NCI-H2107 treated with DMSO at 0.1 percent for 48 hours (cell line): ENCODE results near the gene TBX1.

Experiments
- DNase-seq: peaks from one replicate; lab custom pipeline; 2025; ENCODE audit not compliant: unreplicated experiment; lab: John Stamatoyannopoulos, UW

TBX1 gene

DNA sequence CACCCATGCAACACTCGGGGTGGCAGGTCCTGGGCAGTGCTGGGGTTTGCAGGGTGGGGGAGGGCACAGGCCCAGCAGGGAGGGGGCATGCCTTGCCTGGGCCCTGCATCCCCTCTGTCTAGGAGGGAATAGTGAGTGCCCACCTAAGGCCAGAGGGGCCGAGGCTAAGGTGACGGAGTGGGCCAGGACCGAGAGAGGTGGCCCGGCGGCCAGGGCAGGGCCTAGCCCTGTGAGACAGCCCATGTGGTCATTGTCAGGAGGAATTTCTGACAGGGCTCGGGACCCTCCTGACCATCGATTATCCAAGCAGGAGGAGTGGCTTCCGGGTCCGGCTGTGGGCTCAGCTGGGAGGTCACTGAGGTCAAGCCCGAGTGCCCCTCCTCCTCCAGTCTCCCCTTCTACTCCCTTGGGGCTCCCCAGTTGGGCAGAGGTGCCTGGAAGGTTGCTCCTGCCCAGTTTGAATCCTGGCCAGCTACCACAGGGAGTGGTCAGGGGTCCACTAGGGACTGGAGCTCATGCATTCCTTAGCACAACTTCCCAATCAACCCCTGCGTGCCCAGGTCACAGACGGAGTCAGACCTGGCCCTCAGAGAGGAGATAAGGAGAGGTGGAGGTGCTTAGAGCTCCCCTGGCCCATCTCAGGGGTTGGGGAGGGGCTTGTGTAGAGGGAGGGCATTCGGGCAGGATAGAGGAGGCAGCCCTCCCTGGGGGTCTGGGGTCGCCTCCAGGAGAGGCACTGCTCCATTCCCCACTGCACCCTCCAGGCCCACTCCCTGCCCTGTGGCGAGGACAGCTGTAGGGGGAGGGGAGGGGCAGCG lies 22.5 kb upstream of the TBX1 start:
- DNase-seq = no peak

DNA sequence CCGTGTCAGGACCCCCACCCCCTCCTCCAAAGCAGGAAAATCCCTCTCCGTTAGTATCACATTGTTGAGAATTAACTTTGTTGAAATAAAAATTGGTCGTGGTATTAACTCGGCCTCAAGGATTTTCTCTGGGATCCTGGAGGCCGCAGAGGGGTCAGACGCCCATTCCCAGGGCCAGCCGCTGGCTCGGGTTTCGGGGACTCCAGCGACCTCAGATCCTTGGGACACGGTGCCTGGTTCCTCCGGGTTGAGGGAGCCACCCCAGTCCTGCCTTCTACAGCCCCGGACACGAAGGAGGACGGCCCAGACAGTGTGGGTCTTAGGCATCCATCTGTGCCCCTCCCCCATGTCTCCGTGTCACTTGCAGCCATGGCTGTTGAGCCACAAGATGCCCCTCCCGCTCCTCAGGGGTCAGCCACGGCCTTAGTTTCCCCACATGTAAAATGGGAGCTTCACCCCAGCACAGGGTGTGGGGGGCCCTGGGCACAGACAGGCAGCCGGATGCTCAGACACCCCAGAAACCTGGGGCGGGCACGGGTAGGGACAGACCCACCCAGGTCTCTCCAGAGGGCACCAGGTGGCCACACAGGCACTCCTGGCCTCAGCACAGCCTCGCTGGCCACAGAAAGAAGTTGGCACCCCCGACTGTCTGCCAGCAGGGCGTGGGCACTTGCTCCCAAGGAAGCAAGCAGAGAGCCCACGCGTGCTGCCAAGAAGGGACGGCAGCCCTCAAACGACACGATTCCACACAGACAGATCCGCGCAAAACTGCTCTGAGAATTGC lies 21.7 kb upstream of the TBX1 start:
- no peak for DNase-seq

DNA sequence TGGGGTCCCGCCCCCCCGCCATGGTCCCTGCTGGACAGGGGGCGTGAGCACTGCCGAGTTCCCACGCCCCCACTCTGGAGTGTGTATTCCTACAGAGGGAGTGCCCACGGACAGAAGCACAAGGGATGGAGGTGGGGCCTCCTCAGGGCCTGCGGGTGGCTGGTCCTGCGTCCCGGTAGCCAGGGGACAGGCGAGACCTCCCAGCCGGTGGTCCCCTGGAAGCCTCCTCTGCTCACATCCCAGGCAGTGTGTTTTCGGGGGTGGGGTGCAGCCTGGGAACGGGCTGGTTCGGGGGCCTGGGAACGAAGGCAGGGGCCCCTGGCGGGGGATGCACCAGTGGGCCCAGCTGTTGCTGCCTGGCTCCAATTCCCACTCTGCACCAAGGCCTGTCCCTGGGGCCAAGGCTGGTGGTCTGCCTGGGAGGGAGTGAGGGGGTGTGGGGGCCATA lies 21.1 kb upstream of the TBX1 start:
- no peak for DNase-seq

DNA sequence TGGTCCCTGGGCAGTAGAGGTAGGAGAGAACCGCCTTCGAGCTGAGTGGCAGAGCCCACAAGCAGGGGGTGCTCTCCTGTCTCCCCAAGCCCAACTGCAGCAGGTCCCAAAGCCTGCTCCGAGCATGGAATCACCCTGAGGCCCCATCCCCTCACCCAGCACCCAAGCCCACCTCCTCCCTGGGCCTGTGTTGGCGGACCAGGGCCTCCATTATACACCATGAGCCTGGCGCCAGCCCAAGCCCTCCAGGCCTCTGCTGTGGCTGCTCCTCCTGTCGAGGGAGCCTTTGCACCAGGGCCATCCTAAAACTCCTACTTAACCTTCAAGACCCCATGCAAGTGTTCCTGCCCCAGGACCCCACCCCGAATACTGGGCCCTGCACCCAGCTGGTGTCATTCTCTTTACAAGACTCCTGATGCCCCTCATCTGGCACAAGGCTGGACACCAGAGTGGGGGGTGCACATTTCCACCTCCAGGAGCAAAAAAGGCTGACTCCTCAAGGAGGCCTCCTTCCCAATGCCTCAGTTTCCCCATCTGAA lies 20.6 kb upstream of the TBX1 start:
- DNase-seq = no peak

DNA sequence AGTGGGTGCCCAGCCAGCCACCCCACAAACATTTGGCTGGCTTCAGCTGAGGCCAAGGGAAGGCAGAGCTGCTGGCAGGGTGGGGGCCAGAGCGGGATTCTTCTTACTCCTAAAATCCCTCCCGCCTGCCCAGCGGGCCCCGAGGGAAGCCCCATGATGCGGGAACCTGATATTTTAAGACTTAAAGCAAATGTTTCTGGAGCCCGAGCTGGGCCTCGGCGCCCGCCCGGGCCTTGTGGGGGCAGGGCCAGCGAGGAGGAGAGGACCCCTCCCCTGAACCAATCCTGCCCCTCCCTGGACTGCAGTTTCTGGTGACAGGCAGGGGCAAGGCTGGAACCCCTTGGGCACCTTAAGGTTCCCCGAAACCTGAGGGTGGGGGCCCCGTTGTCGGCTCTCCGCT lies 20.0 kb upstream of the TBX1 start:
- DNase-seq = no peak

DNA sequence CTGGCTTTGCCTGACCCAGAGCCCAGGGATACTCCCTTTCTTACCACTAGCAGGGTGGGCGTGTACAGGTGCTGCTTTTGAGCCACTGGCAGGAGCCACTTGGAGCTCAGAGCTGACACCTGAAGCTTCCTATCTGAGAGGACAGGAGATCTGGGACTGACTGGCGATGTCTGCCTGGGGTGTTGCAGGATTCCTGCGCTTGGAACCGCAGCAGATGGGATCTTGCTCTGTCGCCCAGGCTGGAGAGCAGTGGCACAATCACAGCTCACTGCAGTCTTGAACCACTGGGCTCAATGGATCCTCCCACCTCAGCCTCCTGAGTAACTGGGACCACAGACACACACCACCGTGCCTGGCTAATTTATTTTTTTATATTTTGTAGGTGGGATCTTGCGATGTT lies 19.5 kb upstream of the TBX1 start:
- no peak for DNase-seq

DNA sequence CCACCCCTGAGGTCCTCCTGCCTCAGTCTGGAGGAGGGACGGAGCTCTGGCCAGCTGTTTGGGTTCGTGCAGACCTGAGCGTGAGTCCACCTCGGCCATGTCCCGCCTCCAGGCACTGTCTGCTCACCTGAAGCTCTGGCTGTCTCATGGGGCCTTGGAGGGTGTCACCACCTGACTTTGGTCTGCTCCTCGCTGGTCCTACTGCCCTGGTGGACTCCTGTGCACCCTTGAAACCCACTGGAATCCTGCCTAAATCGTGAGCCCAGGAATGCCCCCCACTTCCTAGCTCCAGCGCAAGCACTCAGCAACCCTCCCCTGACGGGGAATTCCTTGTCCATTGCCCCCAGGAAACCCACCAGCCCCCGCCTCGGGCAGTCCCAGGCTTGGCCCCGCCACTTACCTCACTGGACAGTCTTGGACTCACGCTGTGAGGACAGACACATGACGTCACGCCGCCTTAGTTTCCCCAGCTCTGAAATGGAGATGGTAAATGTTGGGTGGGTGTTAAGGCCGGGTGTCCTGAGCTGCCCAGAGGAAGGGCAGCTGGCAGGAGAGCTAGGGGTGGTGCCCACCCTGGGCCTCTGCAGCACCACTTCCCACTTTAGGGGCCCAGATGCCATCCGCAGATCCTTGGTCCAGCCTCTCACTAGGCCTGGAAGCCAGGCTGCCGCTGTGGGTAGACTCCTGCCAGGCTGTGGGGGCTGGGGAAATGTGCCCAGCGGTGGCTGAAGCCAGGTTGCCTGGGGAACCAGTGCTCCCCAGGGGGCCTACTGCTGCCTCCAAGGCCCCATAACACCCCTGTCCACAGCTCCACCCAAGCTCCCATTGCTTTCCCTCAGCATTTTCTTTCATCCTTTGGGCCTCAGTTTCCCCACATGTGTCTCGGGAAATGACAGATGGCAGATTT lies 18.2 kb upstream of the TBX1 start:
- no peak for DNase-seq

DNA sequence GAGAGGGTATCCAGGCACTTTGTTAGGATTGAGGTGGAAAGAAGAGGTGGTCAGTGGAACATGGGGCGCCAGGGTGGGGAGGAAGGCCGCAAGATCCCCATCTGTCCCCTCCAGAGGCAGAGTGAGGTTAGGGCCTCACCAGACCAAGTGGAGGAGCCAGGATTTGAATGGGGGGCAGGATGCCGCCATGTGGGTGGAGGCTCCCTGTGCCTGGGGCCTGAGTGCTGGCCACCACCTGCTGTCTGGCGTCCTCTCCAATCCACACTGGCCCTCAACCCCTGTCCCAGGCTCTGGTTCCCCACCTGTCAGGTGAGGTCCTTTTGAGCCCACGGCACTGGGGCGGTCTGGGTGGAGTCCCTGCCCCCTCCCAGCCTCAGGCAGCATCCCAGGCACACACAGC lies 17.5 kb upstream of the TBX1 start:
- DNase-seq = no peak

DNA sequence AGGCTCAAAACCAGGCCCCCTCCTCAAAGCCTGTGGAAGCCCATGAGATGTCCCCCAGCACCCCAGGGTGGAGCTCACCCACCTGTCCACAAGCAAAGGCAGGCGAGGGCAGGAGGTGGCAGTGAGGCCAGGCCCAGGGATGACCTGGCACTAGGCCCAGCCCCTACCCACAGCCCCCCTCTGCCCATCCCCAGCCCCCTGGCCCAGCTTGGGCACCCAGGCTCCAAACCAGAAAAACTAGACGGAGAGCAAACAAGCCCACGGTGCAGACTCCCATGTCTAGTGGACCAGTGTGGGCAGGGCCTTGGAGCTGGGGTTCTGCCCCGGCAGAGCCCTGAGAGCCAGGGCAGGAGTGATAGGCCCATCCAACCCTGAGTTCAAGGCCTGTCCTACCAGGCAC lies 16.9 kb upstream of the TBX1 start:
- no peak for DNase-seq

DNA sequence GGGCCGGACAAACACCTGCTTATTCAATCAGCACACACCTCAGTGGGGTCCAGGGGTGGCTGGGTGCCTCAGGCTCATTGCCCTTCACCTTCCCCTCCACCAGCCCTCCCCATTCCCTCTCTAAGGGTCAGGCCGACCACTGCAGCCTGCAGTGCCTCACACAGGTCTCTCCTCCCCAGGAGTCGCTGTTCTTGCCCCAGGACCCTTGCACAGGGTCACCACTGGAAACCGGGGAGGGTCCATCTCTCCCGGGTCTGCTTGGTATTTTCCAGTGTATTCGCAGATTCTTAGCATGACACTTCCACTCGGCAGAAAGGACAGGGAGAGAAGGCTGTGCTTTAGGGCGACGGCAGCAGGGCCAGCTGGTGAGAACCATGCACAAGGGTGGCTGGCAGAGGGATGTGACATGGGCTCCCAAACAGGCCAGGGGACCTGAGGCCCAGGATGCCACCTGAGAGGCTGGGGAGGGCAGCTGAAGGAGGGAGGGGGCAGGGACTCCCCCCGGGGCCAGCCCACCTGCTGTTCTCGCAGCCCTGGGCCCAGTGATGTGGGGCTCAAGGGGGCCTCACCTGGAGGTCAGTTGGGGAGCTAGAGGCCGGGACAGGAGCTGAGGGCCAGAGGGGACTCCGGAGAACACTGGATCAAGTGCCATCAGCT lies 16.1 kb upstream of the TBX1 start:
- DNase-seq = no peak

DNA sequence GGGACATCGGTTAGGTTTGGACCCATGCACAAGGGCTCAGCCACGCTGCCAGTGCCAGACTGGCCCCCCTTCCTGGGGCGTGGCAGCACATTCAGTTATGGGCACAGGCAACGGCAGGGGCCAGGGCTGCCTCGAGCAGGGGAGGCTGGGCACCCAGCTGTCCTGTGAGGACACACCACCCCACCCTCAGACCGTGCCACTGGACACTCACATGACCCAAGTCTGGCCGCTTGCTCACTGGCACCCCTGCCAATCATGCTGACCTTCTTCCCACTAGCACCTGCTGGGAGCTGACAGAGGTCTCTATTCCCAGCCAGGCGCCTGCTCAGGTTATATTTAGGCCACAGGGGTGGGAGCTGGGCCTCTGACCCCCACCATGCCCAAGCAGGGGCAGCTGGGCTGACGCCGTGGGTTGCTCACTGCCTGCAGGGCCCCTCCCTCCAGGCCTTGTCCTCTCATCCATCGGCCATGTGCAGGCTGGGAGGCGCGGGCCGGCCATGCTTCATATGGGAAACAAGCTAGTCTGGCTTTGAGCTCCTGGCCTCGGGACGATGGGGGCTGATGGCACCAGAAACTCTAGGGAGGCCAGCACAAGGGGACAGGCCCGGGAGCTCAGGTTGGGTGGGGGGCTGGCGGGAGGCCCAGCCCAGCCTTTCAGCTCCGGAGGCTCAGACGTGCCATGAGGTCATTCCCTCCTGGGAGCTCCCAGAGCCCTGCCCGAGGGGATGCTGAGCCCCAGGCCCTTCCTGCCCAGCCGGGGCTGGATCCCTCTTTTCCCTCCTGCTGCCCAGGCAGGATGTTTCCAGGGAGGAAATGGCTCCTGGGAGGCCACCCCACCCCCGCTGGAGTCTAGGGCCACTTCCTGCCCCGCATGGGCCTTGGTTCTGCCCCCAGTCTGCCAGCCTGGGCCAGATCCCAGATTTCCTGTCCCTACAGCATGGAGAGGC lies 15.2 kb upstream of the TBX1 start:
- no peak for DNase-seq

DNA sequence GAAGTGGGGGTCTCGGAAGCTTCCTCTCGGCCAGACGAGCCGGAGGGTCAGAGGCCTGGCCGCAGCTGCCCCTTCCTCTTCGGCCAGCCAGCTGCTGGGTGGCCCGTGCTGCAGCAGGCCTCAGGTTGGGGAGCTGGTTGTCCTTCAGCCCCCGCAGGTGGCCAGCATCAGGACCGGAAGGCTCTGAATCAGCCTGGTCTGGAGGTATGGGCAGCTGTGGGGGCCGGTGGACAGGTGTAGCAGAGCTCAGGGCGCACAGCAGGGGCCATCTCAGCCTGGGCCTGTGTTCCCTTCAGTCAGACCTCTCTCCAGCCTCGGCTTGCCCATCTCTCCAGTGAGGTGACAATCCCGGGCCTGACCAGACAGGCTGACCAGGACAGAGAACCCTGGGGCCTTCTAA lies 13.9 kb upstream of the TBX1 start:
- no peak for DNase-seq

DNA sequence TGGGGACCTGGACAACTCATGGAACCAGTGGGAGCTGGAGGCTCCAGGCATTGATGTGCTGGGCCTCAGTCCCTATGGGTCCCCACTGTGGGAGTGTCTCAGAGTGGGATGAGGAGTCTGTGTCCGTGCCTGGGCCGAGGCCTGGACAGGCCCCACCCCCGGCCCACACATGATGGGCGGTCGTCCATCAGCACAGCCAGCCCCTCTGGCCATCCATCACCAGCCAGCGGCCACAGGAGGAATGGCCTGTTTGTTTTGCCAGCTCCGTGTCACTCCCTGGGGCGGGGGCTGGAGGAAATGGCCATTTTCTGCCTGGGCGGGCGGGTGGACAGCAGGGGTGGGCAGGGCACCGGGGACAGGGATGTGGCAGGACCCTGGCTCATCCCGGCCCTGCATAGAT lies 13.0 kb upstream of the TBX1 start:
- no peak for DNase-seq

DNA sequence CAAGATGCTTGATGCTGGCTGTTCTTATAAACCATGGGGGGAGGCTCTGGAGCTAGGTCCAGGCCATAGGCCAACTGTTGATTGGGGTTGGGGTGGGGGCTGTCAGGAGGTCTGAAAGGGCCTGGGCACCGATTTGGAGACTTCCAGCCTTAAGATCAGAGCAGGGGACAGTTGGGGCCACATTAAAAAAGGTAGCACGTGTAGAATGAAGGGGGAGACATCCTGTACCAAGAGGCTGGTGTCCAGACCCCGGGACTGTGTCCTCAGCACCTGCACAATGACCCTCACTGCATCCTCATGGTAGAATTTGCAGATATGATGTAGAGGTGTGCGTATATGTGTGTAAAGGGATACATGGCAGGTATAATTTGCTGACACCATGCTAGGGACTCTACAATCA lies 12.4 kb upstream of the TBX1 start:
- no peak for DNase-seq

DNA sequence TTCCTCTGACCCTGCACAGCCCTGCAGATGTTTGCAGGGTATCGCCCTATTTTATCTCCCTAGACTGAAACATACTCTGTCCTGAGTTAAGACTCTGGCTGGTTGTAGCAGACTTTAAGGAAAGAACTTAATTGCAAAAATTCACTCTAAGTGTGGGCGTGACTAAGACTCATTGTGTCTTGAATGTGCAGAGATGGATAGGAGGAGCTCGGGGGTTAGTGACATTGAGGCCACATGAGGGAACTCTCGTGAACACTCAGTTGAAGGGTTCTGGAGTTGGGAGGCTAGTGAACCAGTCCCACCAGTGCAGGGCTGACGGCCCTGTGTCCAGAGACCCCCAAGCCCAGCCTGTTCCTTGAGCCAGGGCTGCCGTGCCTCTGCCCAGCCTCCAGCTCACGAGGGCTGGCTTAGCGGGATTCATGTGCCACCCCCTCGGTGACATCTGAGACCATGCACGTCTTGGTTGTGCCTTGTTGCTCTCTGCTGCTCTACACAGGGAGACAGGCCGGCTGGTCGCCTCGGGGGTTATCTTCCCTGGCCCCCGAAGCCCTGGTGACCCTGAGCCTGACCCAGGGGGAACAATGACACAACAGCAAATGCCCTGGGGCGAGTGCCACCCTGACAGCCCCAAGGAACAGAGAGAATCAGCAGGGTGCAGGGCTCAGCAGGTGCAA lies 11.4 kb upstream of the TBX1 start:
- no peak for DNase-seq

DNA sequence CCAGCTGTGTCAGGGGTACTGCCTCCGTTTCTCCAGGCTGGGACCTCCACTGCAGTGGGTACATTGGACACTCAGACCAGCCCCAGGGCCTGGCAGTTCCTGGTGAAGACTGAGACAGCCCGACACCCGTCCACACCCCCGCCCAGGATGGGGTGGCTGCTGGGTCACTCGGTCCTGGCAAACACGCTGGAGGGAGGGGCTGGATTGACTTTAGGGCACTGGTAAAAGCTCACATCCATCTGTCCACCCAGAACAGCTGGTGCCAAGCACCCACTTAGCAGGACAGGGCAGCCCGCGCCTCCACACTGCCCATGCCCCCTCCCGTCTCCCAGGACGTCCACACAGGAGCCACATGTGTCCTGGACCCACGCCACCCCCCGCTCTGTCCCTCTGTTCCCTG lies 10.7 kb upstream of the TBX1 start:
- DNase-seq = no peak

DNA sequence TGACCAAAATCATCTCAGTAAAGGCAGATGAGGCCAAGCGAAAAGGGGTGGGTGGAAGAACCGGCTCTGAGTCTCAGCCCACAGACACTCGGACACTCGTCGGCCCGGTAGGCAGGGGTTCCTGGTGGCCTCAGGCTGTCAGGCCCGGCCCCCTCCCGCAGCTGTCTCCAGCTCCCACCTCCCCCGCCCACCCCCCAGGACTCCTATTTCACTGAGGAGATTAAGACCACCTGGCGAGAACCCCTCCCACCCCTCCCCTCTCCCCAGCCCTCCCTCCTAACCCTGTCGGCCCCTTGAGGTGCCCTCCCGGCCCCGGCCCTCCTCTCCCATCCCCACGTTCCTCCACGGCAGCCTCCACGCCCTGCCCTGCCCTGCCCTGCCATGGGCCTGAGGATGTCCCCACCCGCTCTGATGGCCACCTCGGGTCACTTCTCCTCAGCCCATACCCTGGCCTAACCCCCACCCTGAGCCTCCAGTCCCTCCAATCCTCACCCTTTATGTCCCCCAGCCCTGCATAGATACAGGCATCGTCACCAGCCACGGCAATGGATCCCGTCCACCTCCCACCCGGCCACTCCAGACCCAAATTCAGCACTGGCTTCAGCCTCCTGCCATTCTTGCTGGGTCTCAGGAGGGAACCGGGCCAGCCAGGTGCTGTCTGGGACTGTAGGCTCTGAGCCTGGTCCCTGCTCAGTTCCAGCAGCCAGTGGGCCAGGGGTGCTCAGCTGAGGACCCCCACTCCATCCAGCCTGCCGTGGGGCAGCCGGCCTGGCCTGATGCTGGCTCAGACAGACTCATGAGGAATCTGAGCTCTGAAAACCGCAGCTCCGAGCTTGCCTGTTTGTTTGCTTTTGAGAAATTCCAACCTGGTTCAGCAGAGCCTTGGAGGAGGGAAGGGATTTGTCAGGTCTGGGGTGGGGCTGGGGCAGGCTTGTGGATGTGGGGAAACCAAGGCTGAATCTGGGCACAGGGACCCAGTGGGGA lies 9.8 kb upstream of the TBX1 start:
- DNase-seq = no peak
